Hepatocyte (in vitro differentiated cells): ENCODE results near the gene VEPH1.

Source experiments
- EZH2 ChIP-seq: fragments of 200-600 bp; sonication (generic); IDR thresholded peaks from 2 replicates; pipeline ENCODE4 v1.6.1; 2016; ENCODE audit warnings: antibody characterized with exemption, mild to moderate bottlenecking, borderline replicate concordance
- EZH2phosphoT487 ChIP-seq: fragments of 200-600 bp; sonication (generic); IDR thresholded peaks from one replicate; pipeline ENCODE4 v1.6.1; 2018; ENCODE audit warnings: antibody characterized with exemption, mild to moderate bottlenecking, low read depth, moderate library complexity; ENCODE audit not compliant: unreplicated experiment, severe bottlenecking
- TF ChIP-seq, protein P1 (sequence below): fragments of 200-600 bp; sonication (generic); IDR thresholded peaks from 2 replicates; pipeline ENCODE4 v1.5.1; 2016; ENCODE audit warnings: antibody characterized with exemption, mild to moderate bottlenecking; ENCODE audit not compliant: poor library complexity

DNA sequence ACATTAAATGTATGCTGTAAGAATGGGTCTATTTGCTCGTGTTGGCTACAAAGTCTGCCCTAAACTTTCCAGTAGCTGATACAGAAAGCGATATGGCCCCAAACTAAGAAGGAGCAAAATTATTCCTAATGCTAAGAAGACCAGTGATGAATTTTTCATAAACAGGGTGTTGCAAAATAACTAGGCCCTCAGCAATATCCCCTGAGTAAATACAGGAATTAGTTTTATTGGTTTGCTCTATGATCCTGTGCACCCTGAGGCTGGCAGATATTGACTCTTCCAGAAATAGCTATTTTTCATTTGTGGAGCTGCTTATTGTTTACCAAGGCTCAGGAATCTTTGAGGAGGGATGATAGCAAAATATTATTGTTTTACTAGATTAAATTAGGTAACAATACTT is 282.3 kb downstream of the VEPH1 start:
- TF ChIP-seq, protein P1, sequence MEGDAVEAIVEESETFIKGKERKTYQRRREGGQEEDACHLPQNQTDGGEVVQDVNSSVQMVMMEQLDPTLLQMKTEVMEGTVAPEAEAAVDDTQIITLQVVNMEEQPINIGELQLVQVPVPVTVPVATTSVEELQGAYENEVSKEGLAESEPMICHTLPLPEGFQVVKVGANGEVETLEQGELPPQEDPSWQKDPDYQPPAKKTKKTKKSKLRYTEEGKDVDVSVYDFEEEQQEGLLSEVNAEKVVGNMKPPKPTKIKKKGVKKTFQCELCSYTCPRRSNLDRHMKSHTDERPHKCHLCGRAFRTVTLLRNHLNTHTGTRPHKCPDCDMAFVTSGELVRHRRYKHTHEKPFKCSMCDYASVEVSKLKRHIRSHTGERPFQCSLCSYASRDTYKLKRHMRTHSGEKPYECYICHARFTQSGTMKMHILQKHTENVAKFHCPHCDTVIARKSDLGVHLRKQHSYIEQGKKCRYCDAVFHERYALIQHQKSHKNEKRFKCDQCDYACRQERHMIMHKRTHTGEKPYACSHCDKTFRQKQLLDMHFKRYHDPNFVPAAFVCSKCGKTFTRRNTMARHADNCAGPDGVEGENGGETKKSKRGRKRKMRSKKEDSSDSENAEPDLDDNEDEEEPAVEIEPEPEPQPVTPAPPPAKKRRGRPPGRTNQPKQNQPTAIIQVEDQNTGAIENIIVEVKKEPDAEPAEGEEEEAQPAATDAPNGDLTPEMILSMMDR = no peak
- TF ChIP-seq EZH2 = no peak
- TF ChIP-seq EZH2phosphoT487 = no peak
